SKM-1 treated with dmso at 0.1 percent for 144 hours (cell line): Measurements from ENCODE around the gene ARMC9.
"Not testable (repeated sequence)": the region's sequence is repeated elsewhere in the genome, so short reads cannot be mapped to it uniquely, and the experiment has no call there.

Experiments used
- DNase-seq: peaks from one replicate; lab custom pipeline; 2025; ENCODE audit not compliant: unreplicated experiment; lab: John Stamatoyannopoulos, UW

Gene ARMC9

GRCh38 chr2:231198291-231199173, at the start of gene ARMC9:
TSS of gene ARMC9 (plus strand) at chr2:231198631. CDS start at chr2:231206239, 7,608 bp downstream.
- peak; percentile 55 for DNase-seq

GRCh38 chr2:231152800-231153557, 45.5 kb upstream of the ARMC9 start:
- no peak for DNase-seq

- DNase-seq = no peak
Observed at GRCh38 chr2:231159306-231159705, 39.1 kb upstream of the ARMC9 start.

- DNase-seq = no peak
Observed at GRCh38 chr2:231160701-231161100, 37.7 kb upstream of the ARMC9 start.

- DNase-seq = no peak
Observed at GRCh38 chr2:231161252-231161839, 37.1 kb upstream of the ARMC9 start.

GRCh38 chr2:231161877-231162329, 36.5 kb upstream of the ARMC9 start:
- no peak for DNase-seq

- DNase-seq = no peak
Observed at GRCh38 chr2:231163011-231163410, 35.4 kb upstream of the ARMC9 start.

- no peak for DNase-seq
Observed at GRCh38 chr2:231163414-231164095, 34.9 kb upstream of the ARMC9 start.

GRCh38 chr2:231167745-231168459, 30.5 kb upstream of the ARMC9 start:
- no peak for DNase-seq

- peak; percentile 20 for DNase-seq
Observed at GRCh38 chr2:231168460-231169139, 29.8 kb upstream of the ARMC9 start.

GRCh38 chr2:231169488-231169887, 28.9 kb upstream of the ARMC9 start:
- no peak for DNase-seq

- DNase-seq = no peak
Observed at GRCh38 chr2:231170055-231170454, 28.4 kb upstream of the ARMC9 start.

- DNase-seq = no peak
Observed at GRCh38 chr2:231172025-231172424, 26.4 kb upstream of the ARMC9 start.

GRCh38 chr2:231174211-231174651, 24.2 kb upstream of the ARMC9 start:
- DNase-seq = no peak

- DNase-seq = no peak
Observed at GRCh38 chr2:231176066-231176465, 22.4 kb upstream of the ARMC9 start.

- no peak for DNase-seq
Observed at GRCh38 chr2:231177156-231178025, 21.0 kb upstream of the ARMC9 start.

GRCh38 chr2:231178805-231179204, 19.6 kb upstream of the ARMC9 start:
- DNase-seq = not testable (repeated sequence)

- peak; percentile 87 for DNase-seq
Observed at GRCh38 chr2:231181860-231182512, 16.4 kb upstream of the ARMC9 start.
